SW480 (cell line): ENCODE measurements around the gene BORCS8.
"Not testable (repeated sequence)": the region's sequence is repeated elsewhere in the genome, so short reads cannot be mapped to it uniquely, and the experiment has no call there.

Source experiments
- DNase-seq: peaks from one replicate; pipeline ENCODE4 v3.0.0-alpha.2; 2016; ENCODE audit warnings: low spot score

BORCS8 gene

DNA sequence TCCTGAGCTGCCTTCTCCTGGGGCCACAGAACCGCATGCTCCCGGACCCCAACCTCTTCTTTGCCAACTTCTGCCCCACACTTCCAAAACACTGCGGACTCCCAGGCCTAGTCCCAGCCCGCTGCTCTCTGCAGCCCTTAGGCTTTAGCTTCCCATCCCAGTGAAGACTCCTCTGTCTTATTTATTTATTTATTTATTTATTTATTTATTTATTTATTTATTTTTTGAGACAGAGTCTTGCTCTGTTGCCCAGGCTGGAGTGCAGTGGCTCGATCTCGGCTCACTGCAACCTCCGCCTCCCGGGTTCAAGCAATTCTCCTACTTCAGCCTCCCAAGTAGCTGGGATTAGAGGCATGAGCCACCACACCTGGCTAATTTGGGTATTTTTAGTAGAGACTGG, 43.4 kb downstream of the BORCS8 start:
- not testable (repeated sequence) for DNase-seq

DNA sequence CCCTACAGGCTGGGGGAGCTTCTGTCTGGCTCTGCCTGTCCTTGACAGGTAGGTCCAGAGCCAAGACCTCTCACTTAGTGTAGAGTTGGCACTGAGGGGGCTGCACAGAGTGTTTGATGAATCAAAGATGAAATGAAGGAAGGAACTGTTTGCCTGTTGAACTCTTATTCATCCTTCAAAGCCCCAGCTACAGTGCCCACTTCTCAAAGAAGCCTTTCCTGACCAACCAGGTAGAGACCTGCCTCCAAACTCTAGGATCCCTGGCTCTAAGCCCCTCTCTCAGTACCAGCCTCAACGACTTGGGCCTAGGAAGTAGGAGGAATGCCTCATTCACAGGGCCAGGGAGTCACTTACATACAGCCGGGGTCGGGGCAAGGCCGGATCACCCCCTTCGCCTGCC, 44.6 kb downstream of the BORCS8 start:
- no peak for DNase-seq

DNA sequence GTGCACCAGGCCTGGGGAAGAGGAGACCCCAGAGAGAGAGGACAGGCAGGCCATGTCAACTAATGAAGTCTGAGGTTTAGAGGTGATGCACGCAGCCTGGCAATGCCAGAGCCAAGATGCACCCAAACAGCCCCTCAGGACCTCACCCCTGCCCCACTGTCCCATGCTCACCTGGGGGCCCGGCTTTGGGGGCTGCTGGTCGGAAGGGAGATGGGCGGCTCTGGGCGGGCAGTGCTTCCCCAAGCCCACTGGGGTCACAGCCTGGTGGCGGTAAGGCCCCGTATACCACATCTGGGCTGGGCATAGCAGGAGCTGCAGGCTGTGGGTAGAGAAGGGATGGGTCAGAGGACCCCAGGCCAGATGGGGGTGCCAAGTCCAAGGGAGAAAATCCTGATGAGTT, 45.1 kb downstream of the BORCS8 start:
- no peak for DNase-seq

DNA sequence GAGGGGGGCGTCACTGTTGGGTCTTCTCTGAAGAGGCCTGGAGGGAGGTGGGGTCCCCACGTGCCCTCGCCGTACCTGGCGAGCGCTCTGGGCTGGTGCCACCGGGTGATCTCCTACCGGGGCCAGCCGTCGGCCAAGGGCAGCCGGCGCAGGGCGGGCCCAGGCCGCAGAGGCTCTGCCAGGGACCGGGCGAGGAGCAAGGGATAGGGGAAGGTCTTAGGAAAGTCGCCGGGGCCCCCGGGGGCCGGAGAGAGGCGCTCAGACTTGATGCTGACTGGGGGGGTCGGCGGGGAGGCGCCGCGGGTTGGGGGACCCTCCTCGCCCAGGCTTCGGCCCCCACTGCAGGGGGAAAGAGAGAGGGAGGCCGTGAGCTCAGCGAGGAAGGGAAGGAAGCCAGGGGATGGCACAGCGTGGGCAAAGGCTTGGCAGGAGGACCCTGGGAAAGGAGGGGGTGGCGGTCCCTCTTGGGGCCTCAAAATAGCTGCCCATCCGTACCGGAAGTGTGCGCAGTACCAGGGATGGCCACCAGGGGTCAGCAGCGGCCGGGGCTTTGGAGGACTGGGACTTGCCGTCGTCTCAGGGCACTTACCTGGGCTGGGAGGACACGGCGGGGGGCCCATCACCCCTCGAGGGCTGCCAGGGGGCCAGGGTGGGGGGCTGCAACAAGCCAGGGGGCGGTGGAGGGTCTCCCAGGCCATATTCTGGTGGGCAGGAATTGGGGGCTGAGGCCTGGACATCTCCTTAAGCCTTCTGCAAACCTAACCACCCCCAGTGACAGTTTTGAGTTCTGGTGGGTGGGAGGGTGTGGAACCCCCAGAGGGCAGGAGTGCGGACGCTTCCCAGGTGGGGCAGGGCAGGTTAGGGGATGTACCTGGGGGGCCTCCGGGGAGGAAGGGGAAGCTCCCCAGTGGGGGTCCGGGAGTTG, 46.0 kb downstream of the BORCS8 start:
- DNase-seq, result peak; percentile 48

DNA sequence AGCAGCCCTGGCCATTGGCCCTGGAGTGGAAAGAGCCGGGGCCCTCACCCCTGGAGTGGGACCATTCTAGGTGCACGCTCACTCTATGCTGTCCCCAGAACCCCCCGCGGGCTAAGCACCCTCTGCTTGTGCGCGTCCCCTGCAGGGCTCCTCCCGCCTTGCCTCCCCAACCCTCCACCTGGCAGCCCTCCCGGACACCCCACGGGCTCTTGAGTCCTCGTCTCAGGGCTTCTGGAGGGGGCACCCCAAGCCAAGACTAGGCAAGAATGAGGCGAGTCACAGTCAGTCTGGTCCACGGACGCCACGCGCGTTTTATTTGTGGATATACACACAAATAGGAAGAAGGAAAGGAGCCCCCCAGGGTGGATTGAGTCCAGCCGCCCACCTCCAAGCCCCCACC, 46.7 kb downstream of the BORCS8 start:
- DNase-seq, result no peak

DNA sequence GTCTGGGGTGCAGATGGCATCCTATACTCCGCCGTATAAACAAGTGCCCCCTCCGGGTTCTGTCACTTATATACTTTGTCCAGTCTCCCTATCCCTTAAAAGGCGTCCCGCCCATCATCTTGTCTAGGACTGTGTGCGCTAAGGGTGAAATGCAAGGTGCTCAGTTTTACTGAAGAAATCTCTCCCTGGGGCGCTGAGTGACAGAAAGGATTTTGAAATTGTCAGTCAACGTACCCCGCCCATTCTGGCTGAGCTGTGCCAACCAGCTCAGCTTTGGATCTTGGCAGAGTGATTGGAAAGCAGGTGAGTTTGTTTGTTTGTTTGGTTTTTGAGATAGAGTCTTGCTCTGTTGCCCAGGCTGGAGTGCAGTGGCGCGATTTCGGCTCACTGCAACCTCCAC, 49.6 kb downstream of the BORCS8 start:
- no peak for DNase-seq

DNA sequence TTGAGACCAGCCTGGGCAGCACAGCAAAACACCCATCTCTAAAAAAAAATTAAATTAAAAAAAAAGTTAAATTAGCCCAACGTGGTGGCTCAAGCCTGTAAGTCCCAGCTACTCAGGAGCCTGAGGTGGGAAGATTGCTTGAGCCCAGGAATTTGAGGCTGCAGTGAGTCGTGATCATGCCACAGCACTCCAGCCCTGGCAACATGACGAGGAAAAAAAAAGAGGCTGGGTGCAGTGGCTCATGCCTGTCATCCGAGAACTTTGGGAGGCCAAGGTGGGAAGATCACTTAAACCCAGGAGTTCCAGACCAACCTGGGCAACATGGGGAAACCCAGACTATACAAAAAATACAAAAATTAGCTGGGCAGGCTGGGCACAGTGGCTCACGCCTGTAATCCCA, 51.5 kb downstream of the BORCS8 start:
- DNase-seq, result no peak

DNA sequence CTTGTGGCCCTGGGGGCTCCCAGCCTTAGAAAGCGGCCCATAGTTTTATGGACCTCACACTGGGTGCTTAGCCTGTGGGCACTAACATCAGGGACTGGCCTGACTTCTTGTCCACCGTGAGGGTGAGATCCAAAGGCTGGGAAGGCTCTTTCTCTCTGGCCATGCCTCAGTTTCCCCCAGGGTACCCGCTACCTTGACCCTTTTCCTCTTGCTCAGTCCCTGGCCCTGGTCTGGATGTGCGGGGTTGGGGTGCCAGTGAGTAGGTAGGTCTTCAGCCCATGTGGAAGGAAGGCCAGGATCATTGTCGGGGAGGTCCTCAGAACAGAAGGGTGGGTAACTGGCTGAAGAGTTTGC, 52.1 kb downstream of the BORCS8 start:
- DNase-seq, result no peak

DNA sequence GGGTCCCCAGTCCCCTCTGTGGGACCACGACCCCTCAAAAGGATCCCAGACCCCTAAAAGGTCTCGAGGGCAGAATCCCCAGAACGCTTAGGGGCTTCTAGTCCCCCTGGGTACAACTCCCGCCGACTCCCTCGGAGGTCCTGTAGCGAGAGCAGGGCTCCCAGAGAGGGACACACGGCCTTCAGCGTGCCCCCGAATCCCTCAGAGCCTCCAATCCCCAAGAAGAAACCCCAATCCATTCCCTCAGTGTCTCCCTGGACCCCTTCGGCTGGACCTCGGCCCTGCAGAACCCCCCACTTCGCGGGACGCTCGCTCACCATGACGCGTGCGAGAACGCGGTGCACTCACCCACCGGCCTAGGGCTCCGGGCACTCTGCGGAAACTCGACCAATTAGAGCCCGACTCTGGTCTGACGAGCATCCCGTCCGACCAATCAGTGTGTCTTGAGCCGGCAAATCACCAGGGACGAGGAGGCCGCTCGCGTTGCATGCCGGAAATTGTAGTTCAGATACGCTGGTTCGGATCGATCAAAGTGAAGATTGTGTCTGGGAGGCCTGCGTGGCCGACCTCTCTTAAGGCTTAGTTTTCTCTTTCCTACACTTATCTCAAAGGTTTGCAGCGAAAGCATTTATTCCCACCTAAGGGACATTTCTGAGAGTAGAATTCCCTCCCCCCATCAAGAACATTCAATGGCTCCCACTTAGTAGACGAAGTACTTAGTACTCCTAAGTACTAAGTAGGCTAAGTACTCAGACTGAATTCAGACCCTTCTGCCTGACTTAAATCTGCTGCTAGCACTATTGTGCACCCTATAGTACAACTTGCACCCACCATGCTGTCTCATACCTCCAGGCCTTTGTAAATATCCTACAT, 53.6 kb downstream of the BORCS8 start, which contains the start of gene TMEM161A:
Gene TMEM161A, minus strand, starts transcription at position 370 of the 873 bp plus-strand sequence. Its CDS starts 50 bp downstream, at position 320.
- peak; percentile 97 for DNase-seq

DNA sequence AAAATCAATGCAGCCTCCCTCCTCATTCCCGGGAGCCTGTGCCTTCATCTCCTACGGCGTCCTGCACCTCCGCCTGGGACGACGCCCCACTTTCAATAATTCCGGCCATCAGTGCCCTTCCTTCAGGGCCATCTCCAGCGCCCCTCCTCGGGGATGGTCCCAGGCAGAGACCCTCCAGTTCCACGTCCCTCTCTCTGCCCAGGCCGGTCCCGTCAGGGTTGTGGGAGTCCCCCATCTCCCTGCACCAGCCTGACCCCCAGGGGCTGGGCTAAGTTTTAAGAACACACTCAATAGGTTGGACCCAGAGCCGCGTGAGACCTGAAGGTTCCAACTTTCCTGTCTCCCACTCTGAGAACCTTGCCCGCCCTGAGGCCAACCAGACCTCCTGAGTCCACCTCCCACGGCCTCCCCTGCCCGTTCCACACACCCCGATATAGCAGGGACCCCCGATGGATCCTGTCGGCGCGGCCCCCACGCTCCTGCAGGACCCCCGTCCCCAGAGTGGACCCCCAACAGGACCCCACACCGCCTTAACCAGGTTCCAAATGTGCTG, 54.3 kb downstream of the BORCS8 start:
- DNase-seq, result no peak

DNA sequence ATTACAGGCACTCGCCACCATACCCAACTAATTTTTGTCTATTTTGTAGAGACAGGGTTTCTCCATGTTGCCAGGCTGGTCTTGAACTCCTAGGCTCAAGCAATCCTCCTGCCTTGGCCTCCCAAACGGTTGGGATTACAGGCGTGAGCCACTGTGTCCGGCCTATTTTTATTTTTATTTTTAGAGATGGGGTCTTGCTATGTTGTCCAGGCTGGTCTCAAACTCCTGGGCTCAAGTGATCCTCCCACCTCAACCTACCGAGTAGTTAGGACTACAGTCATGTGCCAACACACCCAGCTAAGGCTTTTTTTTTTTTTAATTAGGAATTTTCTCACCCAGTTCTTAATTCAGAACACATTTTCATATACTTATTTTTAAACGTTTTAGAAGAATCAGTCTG, 56.2 kb downstream of the BORCS8 start:
- DNase-seq, result not testable (repeated sequence)

DNA sequence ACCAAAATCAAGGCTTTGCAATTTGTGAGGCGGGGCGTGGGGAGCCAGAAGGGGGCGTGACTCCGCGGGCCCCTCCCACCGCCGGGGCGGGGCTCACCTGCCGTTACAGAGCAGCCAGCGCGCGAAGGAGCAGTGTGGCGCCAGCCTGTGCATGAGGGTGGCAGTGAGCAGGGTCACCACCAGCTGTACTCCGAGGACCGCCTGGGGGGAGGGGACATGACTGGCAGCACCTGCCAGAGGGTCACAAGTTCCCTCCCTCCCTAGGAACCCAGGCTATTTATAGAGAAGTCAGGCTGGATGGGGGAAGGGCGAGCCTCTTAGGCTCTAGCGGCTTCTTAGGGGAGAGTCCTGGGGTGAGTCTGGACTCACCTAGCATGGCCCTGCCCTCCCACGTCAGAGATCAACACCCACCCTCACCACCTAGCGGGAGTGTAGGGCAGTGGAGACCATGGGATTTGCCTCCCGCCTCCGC, 57.2 kb downstream of the BORCS8 start:
- no peak for DNase-seq

DNA sequence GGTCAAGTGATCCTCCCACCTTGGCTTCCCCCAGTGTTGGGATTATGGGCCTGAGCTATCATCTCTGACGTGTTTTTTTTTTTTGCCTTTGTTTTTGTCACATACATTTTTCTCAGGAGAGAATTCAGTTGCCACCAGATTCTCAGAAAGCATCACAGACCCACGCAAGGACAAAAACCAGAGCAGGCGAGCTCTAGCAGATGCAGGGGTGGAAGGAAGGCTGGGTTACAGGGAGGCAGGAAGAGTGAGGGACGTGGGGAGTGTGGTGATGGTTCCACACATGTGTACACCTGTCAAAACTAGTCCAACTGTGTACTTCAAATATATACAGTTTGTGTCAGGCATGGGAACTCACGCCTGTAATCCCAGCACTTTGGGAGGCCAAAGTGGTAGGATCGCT, 58.0 kb downstream of the BORCS8 start:
- DNase-seq, result no peak

DNA sequence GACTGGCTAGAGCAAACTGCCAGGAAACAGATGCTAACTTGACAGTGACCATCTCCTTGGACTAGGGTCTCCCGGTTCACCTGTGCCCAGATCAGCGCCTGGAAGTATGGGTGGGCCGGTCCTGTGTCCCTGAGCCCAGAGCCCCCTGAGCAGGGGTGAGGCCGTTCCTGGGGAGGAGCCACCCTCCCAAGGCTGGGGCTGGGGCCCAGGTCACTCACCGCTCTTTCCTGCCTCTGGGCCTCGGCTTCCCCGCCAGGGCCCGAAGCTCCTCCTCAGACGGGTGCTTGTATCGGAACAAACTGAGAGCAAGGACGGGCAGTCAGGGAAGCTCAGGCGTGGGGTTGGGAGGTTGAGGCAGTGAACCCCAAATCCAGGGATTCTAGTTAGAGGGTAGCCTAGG, 59.0 kb downstream of the BORCS8 start:
- no peak for DNase-seq

DNA sequence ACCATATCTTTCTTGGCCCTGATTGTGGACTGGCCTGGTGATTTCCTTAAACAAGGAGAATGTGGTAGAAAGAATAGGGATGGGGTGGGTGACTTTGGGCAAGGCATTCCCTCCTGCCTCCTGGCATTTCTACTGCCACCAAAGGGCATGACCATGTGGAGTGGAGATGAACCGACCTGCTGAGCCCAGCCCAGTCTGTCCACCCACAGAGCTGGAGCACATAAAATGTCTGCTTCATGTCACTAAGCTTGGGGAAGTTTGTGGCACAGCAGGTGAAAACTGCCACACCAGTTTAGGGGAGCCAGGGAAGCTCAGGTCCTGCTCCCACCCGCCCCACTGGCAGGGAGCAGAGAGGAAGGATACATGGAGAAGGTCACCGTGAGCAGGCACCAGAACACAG, 60.0 kb downstream of the BORCS8 start:
- no peak for DNase-seq
